Right lobe of liver (tissue), 6 donors: ENCODE results near the gene TAOK3. TPM values are rescaled to one million over a fixed set of nuclear protein-coding genes. Genes with fewer than 3 reads are reported as not detected.

Source experiments
- ATAC-seq, 4 donors: fragments of 200-7000 bp; cut with Tn5 transposase; one replicate each; pipeline ENCODE4 v1.9.1; 2020; ENCODE audit warnings: mild to moderate bottlenecking in 4 of 4, moderate library complexity in 4 of 4
- DNase-seq, 3 donors: peaks; one replicate each; pipeline ENCODE4 v3.0.0-alpha.2; 2020
- H3K27ac ChIP-seq, 3 donors: fragments of 200-600 bp; one replicate each; pipeline ENCODE4 v1.8.0; 2022
- H3K27me3 ChIP-seq, 2 donors: fragments of 200-600 bp; one replicate each; pipeline ENCODE4 v1.8.0; 2022
- H3K36me3 ChIP-seq, 4 donors: fragments of 200-600 bp; sonication (generic) in 1 of 4; one replicate each; pipeline versions ENCODE4 v1.5.1 to v1.8.0; 2017 to 2022; ENCODE audit warnings: control low read depth in 1 of 4
- H3K4me1 ChIP-seq, 4 donors: fragments of 200-600 bp; sonication (generic) in 1 of 4; one replicate each; pipeline versions ENCODE4 v1.5.1 to v1.8.0; 2017 to 2022; ENCODE audit warnings: control low read depth in 1 of 4
- H3K4me3 ChIP-seq, 3 donors: fragments of 200-600 bp; one replicate each; pipeline ENCODE4 v1.8.0; 2022
- H3K9me3 ChIP-seq, 4 donors: fragments of 200-600 bp; sonication (generic) in 1 of 4; one replicate each; pipeline versions ENCODE4 v1.5.1 to v1.8.0; 2017 to 2022; ENCODE audit warnings: control low read depth in 1 of 4
- POLR2A ChIP-seq: fragments of 450-650 bp; IDR thresholded peaks from one replicate; pipeline ENCODE4 v1.6.1; 2017; ENCODE audit warnings: antibody characterized with exemption, mild to moderate bottlenecking
- WGBS: methylation state at CpG from one replicate; pipeline ENCODE4 v1.1.6; 2018; ENCODE audit warnings: low coverage, low lambda C conversion rate; ENCODE audit not compliant: insufficient coverage; ENCODE audit errors: missing lambda C conversion rate; 5-methylcytosine and 5-hydroxymethylcytosine counted together
- intact Hi-C, 2 donors: fragments of 100-400 bp; cut with DNase I; formaldehyde crosslinking; loops; one replicate each; pipeline versions ENCODE4 v1.11.2 to v1.14.1; 2022
- total RNA-seq, 6 experiments: library from RNA; depleted of rRNA in 2 of 6; stranded (reverse); fragments of >200 nt in 2 of 6; fragmentation: NEBNext Ultra II Directional in 3 of 6; extraction: Animal tissue kit (Norgen Biotek cat#: 25700) in 3 of 6; gene quantifications; one replicate each; pipeline versions ENCODE4 v1.1.0 to v1.2.4, GENCODE V29; 2016 to 2023
- TF ChIP-seq, protein P1 (sequence below), 4 donors: fragments of 200-600 bp in 3 of 4; fragments of 450-650 bp in 1 of 4; IDR thresholded peaks; one replicate each; pipeline versions ENCODE4 v1.5.1 to v1.8.0; 2016 to 2022; ENCODE audit warnings: antibody characterized with exemption in 4 of 4, mild to moderate bottlenecking in 2 of 4
- donor health status: DM: no; HTN: yes; CAD: no.
- donor health status: DM: no; HTN: no; CAD: no.
- donor health status: DM: no; HTN: no; CAD: no.
- donor health status: DM: no; HTN: yes; CAD: no.
- donor health status: DM: no; HTN: yes; CAD: no.

The TAOK3 gene
- total RNA-seq, 6 experiments from 2014 or later, result 12.2 to 21.9 (median 17.7) TPM

DNA sequence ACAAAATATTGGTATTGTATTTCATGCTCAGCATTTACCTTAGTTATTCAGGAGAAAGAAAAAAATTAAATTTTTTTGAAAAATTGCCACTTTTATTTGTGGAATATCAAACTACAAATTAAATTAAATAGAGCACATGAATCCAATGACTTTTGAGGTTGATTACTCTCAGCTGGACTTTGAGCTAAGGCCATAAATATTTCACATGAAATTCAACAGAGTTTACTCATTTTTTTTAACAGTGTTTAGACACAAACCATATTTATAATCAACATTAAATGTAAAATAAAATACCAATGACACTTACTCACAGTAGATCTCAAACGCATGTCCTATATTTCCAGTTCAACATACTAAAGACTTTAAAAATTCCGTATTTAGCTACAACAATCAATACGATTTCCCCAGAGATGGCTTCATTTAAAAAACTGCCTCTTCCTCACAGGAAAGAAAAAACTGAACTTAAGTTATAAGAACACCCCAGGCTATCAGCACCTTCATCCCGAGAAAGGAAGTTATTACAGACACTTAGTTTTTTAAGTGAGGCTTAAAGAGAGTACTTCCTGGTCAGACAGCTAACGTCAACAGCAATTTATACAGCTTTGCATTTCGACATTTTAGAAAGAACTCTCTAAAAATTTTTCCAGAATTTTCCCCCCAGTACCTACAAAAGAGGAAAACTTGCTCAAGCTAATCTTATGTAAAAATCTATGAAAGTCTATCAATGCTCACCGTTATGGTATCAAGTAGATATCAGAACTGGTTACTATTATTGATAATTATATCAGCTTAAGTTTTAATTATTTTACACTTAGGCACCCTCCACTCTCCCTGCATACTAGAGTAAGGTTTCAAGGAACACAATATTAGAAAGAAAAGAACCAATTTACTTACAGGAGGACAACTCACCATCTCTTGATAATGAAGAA lies 13.8 kb downstream of the TAOK3 start:
- 16% methylated on average over 7 of the region's 7 CpGs for WGBS
- TF ChIP-seq POLR2A, result no peak
- TF ChIP-seq, protein P1, sequence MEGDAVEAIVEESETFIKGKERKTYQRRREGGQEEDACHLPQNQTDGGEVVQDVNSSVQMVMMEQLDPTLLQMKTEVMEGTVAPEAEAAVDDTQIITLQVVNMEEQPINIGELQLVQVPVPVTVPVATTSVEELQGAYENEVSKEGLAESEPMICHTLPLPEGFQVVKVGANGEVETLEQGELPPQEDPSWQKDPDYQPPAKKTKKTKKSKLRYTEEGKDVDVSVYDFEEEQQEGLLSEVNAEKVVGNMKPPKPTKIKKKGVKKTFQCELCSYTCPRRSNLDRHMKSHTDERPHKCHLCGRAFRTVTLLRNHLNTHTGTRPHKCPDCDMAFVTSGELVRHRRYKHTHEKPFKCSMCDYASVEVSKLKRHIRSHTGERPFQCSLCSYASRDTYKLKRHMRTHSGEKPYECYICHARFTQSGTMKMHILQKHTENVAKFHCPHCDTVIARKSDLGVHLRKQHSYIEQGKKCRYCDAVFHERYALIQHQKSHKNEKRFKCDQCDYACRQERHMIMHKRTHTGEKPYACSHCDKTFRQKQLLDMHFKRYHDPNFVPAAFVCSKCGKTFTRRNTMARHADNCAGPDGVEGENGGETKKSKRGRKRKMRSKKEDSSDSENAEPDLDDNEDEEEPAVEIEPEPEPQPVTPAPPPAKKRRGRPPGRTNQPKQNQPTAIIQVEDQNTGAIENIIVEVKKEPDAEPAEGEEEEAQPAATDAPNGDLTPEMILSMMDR (IDR thresholded peaks at IDR 0.05), result no peak
- intact Hi-C loops, result no loop called here
- H3K36me3 ChIP-seq, result no peaks in the 10 kb centered on the region
- no peak for DNase-seq
- H3K27ac ChIP-seq, result peak overlapping the region; percentile 3 to 75 (median 19)
- no peaks in the 10 kb centered on the region for H3K27me3 ChIP-seq
- peaks cover 0 to 26% (median 5%) of the 10 kb centered on the region in 4 donors for H3K4me1 ChIP-seq
- peak overlapping the region in 1 of 3 donors; percentile 2 for H3K4me3 ChIP-seq
- ATAC-seq, result peak in 3 of 4 donors; percentile 25 to 54 (median 45)
- no peaks in the 10 kb centered on the region for H3K9me3 ChIP-seq

DNA sequence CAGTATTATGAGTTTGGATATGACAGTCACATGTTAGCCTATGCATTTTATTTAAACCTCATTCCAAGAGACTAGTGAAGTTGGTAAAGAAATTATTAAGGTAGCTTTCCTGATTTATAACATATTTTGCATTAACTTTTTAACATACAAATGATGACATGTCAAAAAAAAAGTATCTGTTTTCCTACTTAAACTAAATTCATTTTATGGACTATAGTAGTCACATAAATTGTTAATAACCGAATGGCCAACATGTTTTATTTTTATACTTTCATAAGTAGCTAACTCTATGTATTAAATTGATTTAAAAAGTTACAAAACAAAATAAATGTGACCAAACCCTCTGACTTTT lies 14.7 kb downstream of the TAOK3 start:
- Histone ChIP-seq H3K9me3 (no peaks in the 10 kb centered on the region), H3K27ac (peak overlapping the region; percentile 3 to 75 (median 19)), H3K36me3 (no peaks in the 10 kb centered on the region), H3K4me3 (no peak overlapping the region), H3K4me1 (peaks cover 0 to 26% (median 5%) of the 10 kb centered on the region in 4 donors), H3K27me3 (no peaks in the 10 kb centered on the region)
- TF ChIP-seq POLR2A, result no peak
- TF ChIP-seq, protein P1 (IDR thresholded peaks at IDR 0.05), result no peak
- intact Hi-C loops, result no loop called here
- DNase-seq, result no peak
- WGBS, result 31% methylated on average over 1 of the region's 1 CpG
- ATAC-seq, result no peak

DNA sequence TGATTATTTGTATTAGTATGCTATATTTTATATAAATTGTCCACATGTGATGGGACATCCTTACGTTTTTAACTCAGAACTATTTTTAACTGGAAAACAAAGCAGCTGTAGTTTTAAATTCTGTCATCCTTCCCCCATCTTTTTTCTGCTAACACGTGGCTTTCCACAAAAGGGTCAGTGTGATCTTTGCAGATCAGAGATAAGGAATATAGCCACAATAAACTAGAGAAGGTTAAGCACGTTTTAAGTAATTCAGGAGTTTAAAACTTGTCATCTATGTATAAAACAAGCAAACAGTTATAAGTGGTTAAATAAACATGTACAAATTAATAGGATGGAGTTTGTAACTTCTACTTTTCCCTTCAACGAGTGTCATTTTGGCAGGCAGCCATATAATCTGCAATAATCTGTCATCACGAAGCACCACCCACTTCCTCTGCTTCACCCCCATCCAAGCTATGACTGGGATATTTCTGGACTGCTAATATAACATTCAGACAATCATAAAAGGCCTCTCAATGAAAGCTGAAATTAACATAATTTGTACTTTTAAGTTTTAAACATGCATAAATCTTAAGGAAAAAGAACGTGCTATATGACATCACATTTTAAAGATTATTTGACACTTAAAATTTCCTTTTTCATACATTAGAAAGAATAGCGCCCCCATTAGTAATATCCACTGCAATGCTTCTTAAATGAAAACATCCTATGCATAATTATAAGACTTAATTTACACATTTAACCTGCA lies 15.3 kb downstream of the TAOK3 start:
- TF ChIP-seq, protein P1 (IDR thresholded peaks at IDR 0.05), result no peak
- TF ChIP-seq POLR2A, result no peak
- WGBS, result 14% methylated on average over 7 of the region's 7 CpGs
- intact Hi-C loops, result no loop called here
- DNase-seq (no peak), ATAC-seq (peak; percentile 61 to 75 (median 70))
- Histone ChIP-seq H3K4me1 (peaks cover 0 to 30% (median 5%) of the 10 kb centered on the region in 4 donors), H3K4me3 (no peak overlapping the region), H3K36me3 (no peaks in the 10 kb centered on the region), H3K9me3 (no peaks in the 10 kb centered on the region), H3K27ac (peak overlapping the region; percentile 54 to 75 (median 60)), H3K27me3 (no peaks in the 10 kb centered on the region)

DNA sequence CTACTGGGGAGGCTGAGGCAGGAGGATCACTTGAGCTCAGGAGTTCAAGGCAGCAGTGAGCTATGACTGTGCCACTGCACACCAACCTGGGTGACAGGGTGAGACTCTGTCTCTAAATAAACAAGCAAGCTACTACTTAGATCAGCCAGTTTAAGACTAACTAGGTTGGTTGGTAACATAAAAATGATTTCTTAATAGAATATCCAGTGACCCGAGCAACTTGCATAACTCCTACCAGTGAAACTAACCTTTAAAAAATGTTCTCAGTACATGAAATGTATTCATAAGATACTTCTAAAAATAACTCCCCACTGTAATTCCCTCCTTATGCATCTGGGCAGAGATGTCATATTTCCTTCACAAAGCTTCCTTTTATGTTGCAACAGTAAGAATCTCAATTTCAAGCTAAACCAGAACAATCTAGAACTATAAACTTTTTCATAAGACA lies 15.9 kb downstream of the TAOK3 start:
- H3K9me3 ChIP-seq, result no peaks in the 10 kb centered on the region
- 8% methylated on average over 1 of the region's 1 CpG for WGBS
- intact Hi-C loops, result no loop called here
- ATAC-seq, result peak; percentile 42 to 56 (median 44)
- TF ChIP-seq, protein P1 (IDR thresholded peaks at IDR 0.05), result no peak
- no peak for TF ChIP-seq POLR2A
- no peaks in the 10 kb centered on the region for H3K27me3 ChIP-seq
- no peak for DNase-seq
- H3K4me3 ChIP-seq, result no peak overlapping the region
- peak overlapping the region; percentile 54 to 75 (median 60) for H3K27ac ChIP-seq
- no peaks in the 10 kb centered on the region for H3K36me3 ChIP-seq
- H3K4me1 ChIP-seq, result peaks cover 0 to 31% (median 5%) of the 10 kb centered on the region in 4 donors
